Measurements from ENCODE around the gene TRMO. TPM values are rescaled to one million over a fixed set of nuclear protein-coding genes. Genes with fewer than 3 reads are reported as not detected.

TRMO gene
- total and polyA plus RNA-seq, 12 donors, result 4.4 to 12.8 (median 7.8) TPM

DNA sequence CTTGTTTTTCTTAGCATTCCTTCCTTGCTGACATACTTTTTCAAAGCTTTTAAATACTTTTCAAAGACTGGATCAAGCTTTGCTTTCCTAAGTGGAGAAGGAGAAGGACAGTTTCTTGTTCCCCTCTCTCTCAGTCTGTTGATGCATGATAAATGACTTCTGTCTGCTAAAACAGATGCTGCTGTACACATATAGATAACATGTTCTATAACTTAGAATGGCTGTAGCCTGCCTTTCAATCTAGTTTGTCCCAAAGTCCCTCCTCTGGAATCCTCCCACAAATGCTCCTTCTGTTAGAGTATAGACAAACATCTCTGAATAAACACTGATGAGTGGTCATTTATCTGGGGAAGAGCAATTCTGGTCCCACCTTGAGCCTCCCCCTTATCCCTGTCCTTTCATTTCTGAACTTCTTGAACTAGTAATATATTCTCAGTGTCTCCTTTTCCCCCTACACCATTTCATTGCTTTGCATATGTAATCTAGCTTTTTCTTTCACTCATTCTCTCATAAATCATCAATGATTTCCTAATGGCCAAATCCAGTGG is 21.1 kb upstream of the TRMO start:
- H3K27me3 ChIP-seq, result peaks cover 0 to 18% (median under 1%) of the 10 kb centered on the region in 7 donors
- TF ChIP-seq, protein P1, sequence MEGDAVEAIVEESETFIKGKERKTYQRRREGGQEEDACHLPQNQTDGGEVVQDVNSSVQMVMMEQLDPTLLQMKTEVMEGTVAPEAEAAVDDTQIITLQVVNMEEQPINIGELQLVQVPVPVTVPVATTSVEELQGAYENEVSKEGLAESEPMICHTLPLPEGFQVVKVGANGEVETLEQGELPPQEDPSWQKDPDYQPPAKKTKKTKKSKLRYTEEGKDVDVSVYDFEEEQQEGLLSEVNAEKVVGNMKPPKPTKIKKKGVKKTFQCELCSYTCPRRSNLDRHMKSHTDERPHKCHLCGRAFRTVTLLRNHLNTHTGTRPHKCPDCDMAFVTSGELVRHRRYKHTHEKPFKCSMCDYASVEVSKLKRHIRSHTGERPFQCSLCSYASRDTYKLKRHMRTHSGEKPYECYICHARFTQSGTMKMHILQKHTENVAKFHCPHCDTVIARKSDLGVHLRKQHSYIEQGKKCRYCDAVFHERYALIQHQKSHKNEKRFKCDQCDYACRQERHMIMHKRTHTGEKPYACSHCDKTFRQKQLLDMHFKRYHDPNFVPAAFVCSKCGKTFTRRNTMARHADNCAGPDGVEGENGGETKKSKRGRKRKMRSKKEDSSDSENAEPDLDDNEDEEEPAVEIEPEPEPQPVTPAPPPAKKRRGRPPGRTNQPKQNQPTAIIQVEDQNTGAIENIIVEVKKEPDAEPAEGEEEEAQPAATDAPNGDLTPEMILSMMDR (IDR thresholded peaks at IDR 0.05), result no peak
- no peak overlapping the region for H3K4me3 ChIP-seq
- DNase-seq (no peak), ATAC-seq (no peak)
- no peaks in the 10 kb centered on the region for H3K4me1 ChIP-seq
- no peaks in the 10 kb centered on the region for H3K36me3 ChIP-seq
- H3K27ac ChIP-seq, result no peak overlapping the region
- H3K9me3 ChIP-seq, result no peaks in the 10 kb centered on the region
- intact Hi-C loops (cut with DNase I), result no loop called here

DNA sequence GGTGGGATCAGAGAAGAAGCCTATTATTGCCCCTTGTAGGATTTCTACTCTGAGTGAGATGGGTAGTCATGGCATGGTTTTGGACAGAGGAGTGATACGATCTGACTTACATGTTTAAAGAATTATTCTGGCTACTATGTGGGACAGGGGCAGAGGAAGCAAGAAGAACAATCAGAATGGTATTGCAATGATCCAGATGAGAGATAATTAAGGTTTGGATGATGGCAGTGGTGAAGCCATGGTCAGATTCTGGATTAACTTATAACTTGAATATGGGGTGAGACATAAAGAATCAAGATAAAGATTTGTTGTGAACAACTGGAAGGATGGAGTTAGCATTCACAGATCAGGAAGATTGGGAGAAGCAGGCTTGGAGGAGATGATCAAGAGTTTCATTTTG is 19.0 kb upstream of the TRMO start:
- DNase-seq (no peak), ATAC-seq (no peak)
- Histone ChIP-seq H3K4me1 (no peaks in the 10 kb centered on the region), H3K36me3 (no peaks in the 10 kb centered on the region), H3K27ac (no peak overlapping the region), H3K27me3 (peaks cover 0 to 26% (median 9%) of the 10 kb centered on the region in 7 donors), H3K9me3 (no peaks in the 10 kb centered on the region), H3K4me3 (no peak overlapping the region)
- intact Hi-C loops (cut with DNase I), result no loop called here
- TF ChIP-seq, protein P1 (IDR thresholded peaks at IDR 0.05), result no peak
- 79 to 87% methylated on average over 1 of the region's 1 CpG for WGBS, 2 donors

DNA sequence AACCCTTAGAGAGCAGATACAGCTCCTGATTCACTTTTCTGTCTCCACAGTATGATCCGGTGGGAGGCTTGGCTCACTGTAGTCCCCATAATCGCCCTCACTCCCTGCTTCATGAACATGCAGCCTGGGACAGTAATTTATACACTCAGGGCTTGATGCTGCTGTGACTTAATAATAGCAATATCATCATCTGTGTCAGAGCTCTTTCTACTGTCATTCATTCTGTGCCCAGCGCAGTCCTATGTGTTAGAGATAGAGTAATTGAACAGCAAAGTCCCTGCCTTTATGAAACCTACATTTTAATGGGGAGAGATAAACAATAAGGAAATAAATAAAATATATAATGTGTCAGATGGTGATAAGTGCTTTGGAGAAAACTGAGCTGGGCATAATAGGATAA is 18.4 kb upstream of the TRMO start:
- Histone ChIP-seq H3K4me3 (no peak overlapping the region), H3K9me3 (no peaks in the 10 kb centered on the region), H3K27ac (no peak overlapping the region), H3K27me3 (peaks cover 0 to 31% (median 13%) of the 10 kb centered on the region in 7 donors), H3K36me3 (no peaks in the 10 kb centered on the region), H3K4me1 (no peaks in the 10 kb centered on the region)
- ATAC-seq (no peak), DNase-seq (no peak)
- 69 to 70% methylated on average over 3 of the region's 3 CpGs for WGBS, 2 donors
- TF ChIP-seq, protein P1 (IDR thresholded peaks at IDR 0.05), result no peak
- intact Hi-C loops (cut with DNase I), result no loop called here

DNA sequence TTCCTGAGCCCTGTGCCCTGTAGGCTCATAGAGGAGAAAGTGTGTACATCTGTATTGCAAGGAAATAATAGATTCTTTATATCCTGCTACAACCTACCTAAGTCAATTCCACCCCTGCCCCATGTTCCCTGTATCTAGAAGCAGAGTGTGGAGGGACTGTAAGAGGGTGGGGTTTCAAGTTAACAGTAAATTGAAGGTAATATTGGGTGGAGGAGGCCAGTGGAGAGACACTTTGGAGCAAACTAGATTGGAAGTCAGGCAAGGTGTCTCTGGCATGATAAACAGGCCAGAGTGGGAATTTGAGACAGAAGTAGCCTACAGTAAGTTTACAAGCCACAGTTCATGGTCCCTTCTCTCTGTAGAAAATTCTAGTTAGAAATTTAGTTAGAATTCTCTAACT is 17.9 kb upstream of the TRMO start:
- intact Hi-C loops (cut with DNase I), result no loop called here
- TF ChIP-seq, protein P1 (IDR thresholded peaks at IDR 0.05), result no peak
- H3K36me3 ChIP-seq, result no peaks in the 10 kb centered on the region
- no peaks in the 10 kb centered on the region for H3K9me3 ChIP-seq
- no peak overlapping the region for H3K27ac ChIP-seq
- no peak for DNase-seq
- H3K27me3 ChIP-seq, result peaks cover 0 to 36% (median 18%) of the 10 kb centered on the region in 7 donors
- H3K4me1 ChIP-seq, result no peaks in the 10 kb centered on the region
- ATAC-seq, result no peak
- no peak overlapping the region for H3K4me3 ChIP-seq

Data from heart right ventricle (tissue), 16 donors.